ENCODE data around the gene CD44. TPM values are rescaled to one million over a fixed set of nuclear protein-coding genes. Genes with fewer than 3 reads are reported as not detected.
A peak's percentile ranks its signal among the peaks of the same experiment; 100 is the strongest.

Gene CD44
- total and polyA plus RNA-seq, 11 donors: 3.9 to 210 (median 26.2) TPM

GRCh38 chr11:35235936-35236666 is 97.1 kb downstream of the CD44 start:
- WGBS, 4 donors: 84 to 94% (median 85%) methylated on average over 4 of the region's 4 CpGs

DNA sequence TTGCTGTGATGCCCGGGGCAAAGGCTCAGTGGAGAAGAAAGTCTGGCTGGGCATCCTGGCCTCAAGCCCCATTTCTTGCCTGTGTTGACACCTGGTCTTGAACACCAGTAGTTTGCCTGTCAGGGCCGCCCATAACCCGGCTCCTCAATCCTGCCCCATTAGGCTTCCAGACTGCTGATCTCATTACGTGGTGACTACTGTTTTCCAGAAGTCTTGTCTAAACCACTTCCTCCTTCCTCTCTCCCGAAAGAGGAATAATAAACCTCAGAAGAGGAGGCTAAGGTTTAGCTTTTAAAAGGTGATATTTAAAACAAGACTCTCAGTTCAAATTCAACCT is 97.7 kb downstream of the CD44 start:
- H3K4me3 ChIP-seq: no peak overlapping the region
- peak in 3 of 4 donors; percentile 51 to 56 (median 52) for ATAC-seq
- peaks cover 0 to 52% (median 0%) of the 10 kb centered on the region in 12 donors for H3K4me1 ChIP-seq
- H3K9me3 ChIP-seq: peaks cover 0 to 16% (median 0%) of the 10 kb centered on the region in 12 donors
- intact Hi-C loops (cut with DNase I): loop anchor here (2.0 to 10.0 kb wide), 9 partner anchors 148 to 312 kb away; no protein-coding TSS in a partner anchor
- DNase-seq: peak in 1 of 5 donors; percentile 37
- peak overlapping the region in 2 of 12 donors; percentile 16 to 66 for H3K27ac ChIP-seq
- TF ChIP-seq POLR2A (IDR thresholded peaks at IDR 0.05): no peak
- TF ChIP-seq, protein P1, sequence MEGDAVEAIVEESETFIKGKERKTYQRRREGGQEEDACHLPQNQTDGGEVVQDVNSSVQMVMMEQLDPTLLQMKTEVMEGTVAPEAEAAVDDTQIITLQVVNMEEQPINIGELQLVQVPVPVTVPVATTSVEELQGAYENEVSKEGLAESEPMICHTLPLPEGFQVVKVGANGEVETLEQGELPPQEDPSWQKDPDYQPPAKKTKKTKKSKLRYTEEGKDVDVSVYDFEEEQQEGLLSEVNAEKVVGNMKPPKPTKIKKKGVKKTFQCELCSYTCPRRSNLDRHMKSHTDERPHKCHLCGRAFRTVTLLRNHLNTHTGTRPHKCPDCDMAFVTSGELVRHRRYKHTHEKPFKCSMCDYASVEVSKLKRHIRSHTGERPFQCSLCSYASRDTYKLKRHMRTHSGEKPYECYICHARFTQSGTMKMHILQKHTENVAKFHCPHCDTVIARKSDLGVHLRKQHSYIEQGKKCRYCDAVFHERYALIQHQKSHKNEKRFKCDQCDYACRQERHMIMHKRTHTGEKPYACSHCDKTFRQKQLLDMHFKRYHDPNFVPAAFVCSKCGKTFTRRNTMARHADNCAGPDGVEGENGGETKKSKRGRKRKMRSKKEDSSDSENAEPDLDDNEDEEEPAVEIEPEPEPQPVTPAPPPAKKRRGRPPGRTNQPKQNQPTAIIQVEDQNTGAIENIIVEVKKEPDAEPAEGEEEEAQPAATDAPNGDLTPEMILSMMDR (IDR thresholded peaks at IDR 0.05): no peak
- peaks cover 0 to under 1% (median 0%) of the 10 kb centered on the region in 9 donors for H3K36me3 ChIP-seq
- H3K27me3 ChIP-seq: no peaks in the 10 kb centered on the region
- WGBS, 4 donors: 81 to 86% (median 85%) methylated on average over 5 of the region's 5 CpGs

More at GRCh38 chr11:35235936-35236666, 97.1 kb downstream of the CD44 start:
- intact Hi-C loops (cut with DNase I): loop anchor here (2.0 to 10.0 kb wide), 9 partner anchors 149 to 311 kb away; no protein-coding TSS in a partner anchor
- peak overlapping the region in 1 of 12 donors; percentile 66 for H3K27ac ChIP-seq
- H3K9me3 ChIP-seq: peaks cover 0 to 16% (median 0%) of the 10 kb centered on the region in 12 donors
- TF ChIP-seq, protein P1 (IDR thresholded peaks at IDR 0.05): no peak
- no peak for TF ChIP-seq POLR2A (IDR thresholded peaks at IDR 0.05)
- peaks cover 0 to 6% (median 0%) of the 10 kb centered on the region in 9 donors for H3K36me3 ChIP-seq
- ATAC-seq: no peak
- no peaks in the 10 kb centered on the region for H3K27me3 ChIP-seq
- H3K4me1 ChIP-seq: peaks cover 0 to 52% (median 0%) of the 10 kb centered on the region in 12 donors
- no peak for DNase-seq
- H3K4me3 ChIP-seq: no peak overlapping the region

DNA sequence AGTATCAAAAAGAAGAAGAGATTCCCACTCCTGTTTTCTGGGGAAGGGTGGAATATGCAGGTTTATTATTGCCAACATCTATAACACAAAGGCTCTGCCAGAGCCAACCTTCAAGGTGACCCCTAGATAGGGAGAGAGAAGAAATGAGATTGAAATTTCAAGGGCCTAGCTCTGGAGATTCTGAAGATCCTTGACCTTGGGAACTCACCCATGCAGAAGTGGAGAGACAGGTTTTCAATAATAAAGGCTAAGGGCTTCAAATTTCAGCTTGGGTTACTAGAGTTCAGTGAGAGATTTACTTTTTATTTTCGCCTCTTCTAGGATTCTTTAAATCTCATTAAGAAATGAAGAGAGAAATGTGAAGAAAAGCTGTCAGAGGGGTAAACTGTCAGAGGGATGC is 98.4 kb downstream of the CD44 start:
- Histone ChIP-seq H3K4me1 (peaks cover 0 to 52% (median 0%) of the 10 kb centered on the region in 12 donors), H3K9me3 (peaks cover 0 to 16% (median 0%) of the 10 kb centered on the region in 12 donors), H3K27me3 (no peaks in the 10 kb centered on the region), H3K27ac (peak overlapping the region in 1 of 12 donors; percentile 66), H3K4me3 (no peak overlapping the region), H3K36me3 (no peaks in the 10 kb centered on the region)
- DNase-seq: no peak
- ATAC-seq: no peak
- intact Hi-C loops (cut with DNase I): loop anchor here (2.0 to 10.0 kb wide), 9 partner anchors 147 to 313 kb away; no protein-coding TSS in a partner anchor
- TF ChIP-seq, protein P1 (IDR thresholded peaks at IDR 0.05): no peak
- no peak for TF ChIP-seq POLR2A (IDR thresholded peaks at IDR 0.05)
- 89 to 99% (median 92%) methylated on average over 1 of the region's 1 CpG for WGBS, 4 donors

Measured in heart left ventricle (tissue), 16 donors.